HCT116 (cell line): Measurements from ENCODE around the gene HHIPL1. TPM values are rescaled to one million over a fixed set of nuclear protein-coding genes. Genes with fewer than 3 reads are reported as not detected.

Experiments used
- ATAC-seq: fragments of 200-7000 bp; cut with Tn5 transposase; 2 replicates; pipeline ENCODE4 v1.9.1; 2020; ENCODE audit warnings: mild to moderate bottlenecking, moderate library complexity
- BruUV-seq: library from RNA; stranded (reverse); fragments of 400-500 nt; replicated peaks from 2 replicates; lab custom pipeline; 2021; lab: Mats Ljungman, UMichigan
- CTCF ChIA-PET: fragments of 300-600 bp; sonication (Branson Sonifier 250); formaldehyde crosslinking; loops from one replicate; lab custom pipeline; 2021; ENCODE audit warnings: antibody characterized with exemption; lab: Charles Lee
- POLR2A ChIA-PET: fragments of 300-600, 350-600 bp; sonication (Branson Sonifier 250); formaldehyde crosslinking; loops from one replicate; lab custom pipeline; 2021; ENCODE audit warnings: antibody characterized with exemption; lab: Charles Lee
- RAD21 ChIA-PET, 2 experiments: fragments of 300-600 bp; sonication (Branson Sonifier 250); formaldehyde crosslinking; loops; one replicate each; lab custom pipeline; 2023; ENCODE audit warnings: low total read pairs in 2 of 2; ENCODE audit not compliant: uncharacterized antibody in 2 of 2, unreplicated experiment in 2 of 2, low non-redundant PET in 1 of 2; lab: Charles Lee
- DNase-seq: peaks from one replicate; pipeline ENCODE4 v3.0.0-alpha.2; 2010; ENCODE audit warnings: low read depth, low spot score
- H2AFZ ChIP-seq: fragments of 200-600 bp; shearing (Covaris generic), sonication (generic); 2 replicates; pipeline ENCODE4 v1.6.1; 2017; ENCODE audit warnings: low read depth, mixed run types, mixed read lengths, antibody characterized with exemption, low read length; ENCODE audit not compliant: poor library complexity, severe bottlenecking
- H3K27ac ChIP-seq: 2 replicates; pipeline ENCODE4 v1.5.1; 2012; ENCODE audit warnings: low read depth, low read length
- H3K27me3 ChIP-seq: fragments of 200-600 bp; sonication (generic); 2 replicates; pipeline ENCODE4 v1.6.1; 2016; ENCODE audit warnings: mixed run types, low read length, mixed read lengths; ENCODE audit not compliant: insufficient read depth
- H3K36me3 ChIP-seq, 2 experiments: fragments of 200-500 bp in 1 of 2; fragments of 200-600 bp in 1 of 2; sonication (Bioruptor generic) in 1 of 2; sonication (generic) in 1 of 2; 2 replicates each; pipeline versions ENCODE4 v1.5.1 to v1.6.1; 2014 to 2016; ENCODE audit warnings: low read length in 2 of 2, inconsistent platforms in 1 of 2, mixed read lengths in 1 of 2, mixed run types in 1 of 2; ENCODE audit not compliant: insufficient read depth in 2 of 2, control insufficient read depth in 1 of 2
- H3K4me1 ChIP-seq, 2 experiments: fragments of 200-600 bp in 1 of 2; sonication (generic) in 1 of 2; 2 replicates each; pipeline versions ENCODE4 v1.5.1 to v1.6.1; 2012 to 2017; ENCODE audit warnings: low read length in 2 of 2, inconsistent platforms in 1 of 2, mild to moderate bottlenecking in 1 of 2, mixed read lengths in 1 of 2, mixed run types in 1 of 2, moderate library complexity in 1 of 2; ENCODE audit not compliant: insufficient read depth in 2 of 2, control insufficient read depth in 1 of 2
- H3K4me2 ChIP-seq: fragments of 200-600 bp; sonication (generic); 2 replicates; pipeline ENCODE4 v1.6.1; 2017; ENCODE audit warnings: mixed run types, low read length, mixed read lengths
- H3K4me3 ChIP-seq, 2 experiments: fragments of 200-600 bp in 1 of 2; sonication (generic) in 1 of 2; replicated peaks in 1 of 2; 2 replicates each; pipeline ENCODE4 v1.5.1; 2011 to 2016; ENCODE audit warnings: low read length in 2 of 2, control low read depth in 1 of 2, low read depth in 1 of 2, mild to moderate bottlenecking in 1 of 2, mixed read lengths in 1 of 2, mixed run types in 1 of 2
- H3K79me2 ChIP-seq: fragments of 200-600 bp; sonication (generic); 2 replicates; pipeline ENCODE4 v1.6.1; 2017; ENCODE audit warnings: mild to moderate bottlenecking, mixed run types, low read length, moderate library complexity, mixed read lengths; ENCODE audit not compliant: insufficient read depth
- H3K9ac ChIP-seq: fragments of 200-600 bp; sonication (generic); 2 replicates; pipeline ENCODE4 v1.6.1; 2016; ENCODE audit warnings: low read length, mixed read lengths
- H3K9me2 ChIP-seq: fragments of 200-600 bp; sonication (generic), shearing (Covaris generic); 2 replicates; pipeline ENCODE4 v1.6.1; 2017; ENCODE audit warnings: mixed run types, mild to moderate bottlenecking, moderate library complexity; ENCODE audit not compliant: insufficient read depth
- H3K9me3 ChIP-seq, 2 experiments: fragments of 200-500 bp in 1 of 2; fragments of 200-600 bp in 1 of 2; sonication (Bioruptor generic) in 1 of 2; sonication (generic) in 1 of 2; 2 replicates each; pipeline ENCODE4 v1.6.1; 2014 to 2017; ENCODE audit warnings: low read length in 2 of 2, mixed read lengths in 2 of 2, inconsistent platforms in 1 of 2, low read depth in 1 of 2, mild to moderate bottlenecking in 1 of 2, mixed run types in 1 of 2, moderate library complexity in 1 of 2; ENCODE audit not compliant: control insufficient read depth in 1 of 2, insufficient read depth in 1 of 2
- H4K20me1 ChIP-seq: fragments of 200-600 bp; sonication (generic), shearing (Covaris generic); 2 replicates; pipeline ENCODE4 v1.6.1; 2017; ENCODE audit warnings: mixed run types, mild to moderate bottlenecking, moderate library complexity; ENCODE audit not compliant: insufficient read depth
- CBX3 ChIP-seq: IDR thresholded peaks from 2 replicates; pipeline ENCODE4 v1.6.1; 2012; ENCODE audit warnings: low read depth
- CEBPB ChIP-seq: IDR thresholded peaks from 2 replicates; pipeline ENCODE4 v1.6.1; 2012; ENCODE audit warnings: low read depth
- EZH2 ChIP-seq: fragments of 200-600 bp; sonication (generic); IDR thresholded peaks from 2 replicates; pipeline ENCODE4 v1.6.1; 2017; ENCODE audit warnings: antibody characterized with exemption, mixed run types
- JUND ChIP-seq: IDR thresholded peaks from 2 replicates; pipeline ENCODE4 v1.6.1; 2012
- RAD21 ChIP-seq: IDR thresholded peaks from 2 replicates; pipeline ENCODE4 v1.6.1; 2012; ENCODE audit warnings: low read depth, mild to moderate bottlenecking
- SP1 ChIP-seq: IDR thresholded peaks from 2 replicates; pipeline ENCODE4 v1.6.1; 2012; ENCODE audit warnings: low read depth
- SRF ChIP-seq: IDR thresholded peaks from 2 replicates; pipeline ENCODE4 v1.6.1; 2012; ENCODE audit warnings: low read depth
- ZNF274 ChIP-seq: fragments of 200-500 bp; sonication (Bioruptor generic); IDR thresholded peaks from 2 replicates; pipeline ENCODE4 v1.6.1; 2014; ENCODE audit warnings: mild to moderate bottlenecking, low read depth, low read length, inconsistent platforms
- intact Hi-C: fragments of 100-400 bp; cut with micrococcal nuclease; formaldehyde crosslinking; loops from 2 replicates; pipeline ENCODE4 v1.10.0; 2022
- total RNA-seq: library from RNA; stranded (reverse); gene quantifications from one replicate; pipeline ENCODE4 v1.2.1, GENCODE V29; 2021; ENCODE audit not compliant: unreplicated experiment
- TF ChIP-seq, protein P1 (sequence below), 3 experiments: fragments of 200-600 bp in 1 of 3; sonication (generic) in 1 of 3; IDR thresholded peaks in 2 of 3; conservative IDR thresholded peaks in 1 of 3; 2 replicates each; pipeline ENCODE4 v1.5.1; 2012 to 2017; ENCODE audit warnings: low read depth in 2 of 3, low read length in 2 of 3, antibody characterized with exemption in 1 of 3, borderline replicate concordance in 1 of 3, control low read depth in 1 of 3, mild to moderate bottlenecking in 1 of 3, mixed read lengths in 1 of 3, mixed run types in 1 of 3, moderate library complexity in 1 of 3; ENCODE audit not compliant: insufficient read depth in 1 of 3

Gene HHIPL1
- total RNA-seq, 1 experiment from 2014 or later, result not detected

DNA sequence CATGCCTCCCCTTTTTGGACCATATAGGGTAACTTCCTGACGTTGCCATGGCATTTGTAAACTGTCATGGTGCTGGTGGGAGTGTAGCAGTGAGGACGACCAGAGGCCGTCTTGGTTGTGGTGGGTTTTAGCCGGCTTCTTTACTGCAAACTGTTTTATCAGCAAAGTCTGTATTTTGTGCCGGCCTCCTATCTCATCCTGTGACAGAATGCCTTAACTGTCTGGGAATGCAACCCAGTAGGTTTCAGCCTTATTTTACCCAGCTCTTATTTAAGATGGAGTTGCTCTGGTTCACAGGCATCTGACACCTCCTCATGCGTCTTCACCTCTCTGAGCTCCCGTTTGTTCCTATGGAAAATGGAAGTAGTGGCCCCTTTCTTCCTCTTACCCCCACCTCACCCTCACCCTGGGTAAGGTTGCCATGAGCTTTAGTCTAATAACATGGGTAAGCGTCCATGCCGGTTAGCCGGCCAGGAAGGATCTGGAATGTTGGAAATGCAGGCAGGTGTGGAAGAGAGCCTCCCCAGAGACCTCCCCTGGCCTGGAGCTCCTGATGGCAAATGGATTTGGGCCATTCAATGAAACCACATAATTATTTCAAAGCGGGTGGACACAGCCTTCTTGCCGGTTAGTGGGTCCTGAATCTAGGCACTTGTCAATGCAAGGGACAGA lies 18.6 kb downstream of the HHIPL1 start (continued):
- TF ChIP-seq CBX3 (no peak), EZH2 (no peak), RAD21 (no peak), ZNF274 (no peak), JUND (no peak), CEBPB (no peak), SRF (no peak)
- TF ChIP-seq, protein P1, sequence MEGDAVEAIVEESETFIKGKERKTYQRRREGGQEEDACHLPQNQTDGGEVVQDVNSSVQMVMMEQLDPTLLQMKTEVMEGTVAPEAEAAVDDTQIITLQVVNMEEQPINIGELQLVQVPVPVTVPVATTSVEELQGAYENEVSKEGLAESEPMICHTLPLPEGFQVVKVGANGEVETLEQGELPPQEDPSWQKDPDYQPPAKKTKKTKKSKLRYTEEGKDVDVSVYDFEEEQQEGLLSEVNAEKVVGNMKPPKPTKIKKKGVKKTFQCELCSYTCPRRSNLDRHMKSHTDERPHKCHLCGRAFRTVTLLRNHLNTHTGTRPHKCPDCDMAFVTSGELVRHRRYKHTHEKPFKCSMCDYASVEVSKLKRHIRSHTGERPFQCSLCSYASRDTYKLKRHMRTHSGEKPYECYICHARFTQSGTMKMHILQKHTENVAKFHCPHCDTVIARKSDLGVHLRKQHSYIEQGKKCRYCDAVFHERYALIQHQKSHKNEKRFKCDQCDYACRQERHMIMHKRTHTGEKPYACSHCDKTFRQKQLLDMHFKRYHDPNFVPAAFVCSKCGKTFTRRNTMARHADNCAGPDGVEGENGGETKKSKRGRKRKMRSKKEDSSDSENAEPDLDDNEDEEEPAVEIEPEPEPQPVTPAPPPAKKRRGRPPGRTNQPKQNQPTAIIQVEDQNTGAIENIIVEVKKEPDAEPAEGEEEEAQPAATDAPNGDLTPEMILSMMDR (IDR thresholded peaks at IDR 0.05 in 2 of 3, conservative IDR thresholded peaks at IDR 0.05 in 1 of 3; ENCODE audit: borderline replicate concordance in 1 of 3, insufficient read depth in 1 of 3, low read depth in 2 of 3, low read length in 2 of 3), result no peak

DNA sequence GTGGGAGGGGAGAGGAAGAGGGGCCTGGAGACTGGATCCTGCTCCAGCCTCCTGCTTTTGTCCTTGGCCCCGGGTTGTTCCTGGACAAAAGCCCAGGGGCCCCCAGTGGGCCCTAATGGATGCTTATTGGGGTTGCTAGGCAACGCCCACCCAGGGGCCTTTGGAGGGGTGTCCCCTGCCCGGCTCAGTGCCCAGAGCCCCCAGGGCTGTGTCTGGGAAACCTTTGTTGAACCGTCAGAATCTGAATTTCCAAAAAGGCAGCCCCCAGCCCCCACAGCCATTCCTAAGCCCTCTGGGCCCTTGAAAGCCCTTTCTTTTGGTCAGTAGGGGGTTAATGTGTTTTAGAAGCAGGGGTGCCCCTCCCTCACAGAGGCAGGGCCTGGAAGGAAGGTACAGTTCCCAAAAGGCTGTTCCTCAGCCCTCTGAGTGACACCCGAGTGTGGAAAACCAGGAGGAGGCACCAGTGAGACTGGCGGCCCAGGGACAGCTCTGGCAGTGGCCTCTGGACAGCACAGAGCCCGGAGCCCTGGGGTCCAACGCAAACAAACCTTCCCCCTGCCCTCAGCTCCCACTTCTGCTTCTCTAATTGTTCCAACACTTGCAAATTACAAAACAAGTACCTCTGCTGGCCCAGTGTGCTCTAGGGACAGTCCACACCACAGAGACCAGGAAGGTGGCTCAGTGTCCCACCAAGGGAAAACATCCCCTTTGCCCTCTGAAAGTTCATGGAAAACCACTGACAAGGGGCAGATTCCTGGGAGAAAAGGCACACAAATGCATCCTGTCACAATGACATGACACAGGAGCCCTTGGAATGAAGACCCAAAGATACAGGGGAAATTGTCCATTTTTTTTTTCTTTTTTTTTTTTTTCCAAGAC lies 19.4 kb downstream of the HHIPL1 start:
- Histone ChIP-seq H3K27me3 (no peaks in the 10 kb centered on the region), H3K9me2 (no peaks in the 10 kb centered on the region), H3K4me3 (no peak overlapping the region), H4K20me1 (no peaks in the 10 kb centered on the region), H3K4me2 (no peak overlapping the region), H3K36me3 (no peaks in the 10 kb centered on the region), H3K4me1 (peaks cover 4 to 8% of the 10 kb centered on the region in 2 experiments; a peak in 3 of 4 replicates), H3K9me3 (no peaks in the 10 kb centered on the region), H2AFZ (no peak overlapping the region), H3K27ac (no peak overlapping the region), H3K9ac (no peak overlapping the region), H3K79me2 (no peaks in the 10 kb centered on the region)
- RAD21 ChIA-PET, result no interaction called here
- DNase-seq (no peak), ATAC-seq (peak; percentile 52; the same call in 1 of the 2 replicates)
- no TSS peak for BruUV-seq
- intact Hi-C loops, result no loop called here
- CTCF ChIA-PET, result no interaction called here
- POLR2A ChIA-PET, result no interaction called here
- TF ChIP-seq SP1 (no peak), CBX3 (no peak)
- TF ChIP-seq, protein P1 (IDR thresholded peaks at IDR 0.05 in 2 of 3, conservative IDR thresholded peaks at IDR 0.05 in 1 of 3; ENCODE audit: borderline replicate concordance in 1 of 3, insufficient read depth in 1 of 3, low read depth in 2 of 3, low read length in 2 of 3), result 0 out of 6 replicates have a peak, but pooled peaks of 1 of the 3 experiments have one; percentile 6
